GM12891 (cell line): ENCODE results near the gene DUSP8.

Experiments used
- POLR2A ChIP-seq: IDR thresholded peaks from 2 replicates; pipeline ENCODE4 v1.6.1; 2011; ENCODE audit warnings: low read depth, low read length, control low read depth
- POLR2AphosphoS5 ChIP-seq: IDR thresholded peaks from 2 replicates; pipeline ENCODE4 v1.6.1; 2011; ENCODE audit warnings: low read depth, low read length, control low read depth
- SPI1 ChIP-seq: IDR thresholded peaks from 2 replicates; pipeline ENCODE4 v1.6.1; 2011; ENCODE audit warnings: low read depth, low read length, control low read depth
- TAF1 ChIP-seq: IDR thresholded peaks from 2 replicates; pipeline ENCODE4 v1.6.1; 2011; ENCODE audit warnings: low read depth, low read length, control low read depth

DNA sequence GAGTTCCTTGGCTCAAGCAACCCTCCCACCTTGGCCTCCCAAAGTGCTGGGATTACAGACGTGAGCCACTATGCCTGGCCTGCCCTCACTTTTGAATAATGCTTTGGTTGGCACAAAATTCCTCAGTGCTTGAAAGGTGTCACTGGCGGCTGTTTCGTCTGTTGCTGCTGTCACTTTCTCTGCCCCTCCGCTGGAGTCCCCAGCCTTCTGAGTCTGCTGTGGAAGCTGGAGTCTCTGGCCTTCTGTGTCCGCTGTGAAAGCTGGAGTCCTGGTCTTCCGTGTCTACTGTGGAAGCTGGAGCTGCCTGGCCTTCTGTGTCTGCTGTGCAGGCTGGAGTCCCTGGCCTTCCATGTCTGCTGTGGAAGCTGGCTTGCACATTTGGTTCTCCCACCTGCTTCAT, 17.9 kb upstream of the DUSP8 start:
- TF ChIP-seq POLR2AphosphoS5 (no peak), POLR2A (no peak), TAF1 (no peak), SPI1 (no peak)
